CD14-positive monocyte (primary cell): Measurements from ENCODE around the gene ARL13A. TPM values are rescaled to one million over a fixed set of nuclear protein-coding genes. Genes with fewer than 3 reads are reported as not detected.
A peak's percentile ranks its signal among the peaks of the same experiment; 100 is the strongest.

Source experiments
- DNase-seq, 3 donors: peaks; one replicate each; pipeline ENCODE4 v3.0.0-alpha.2; 2011 to 2022
- H2AFZ ChIP-seq: 2 replicates; pipeline ENCODE4 v1.6.0; 2012; ENCODE audit warnings: mild to moderate bottlenecking, low read depth, low read length, inconsistent platforms; ENCODE audit not compliant: insufficient read depth, poor library complexity, severe bottlenecking
- H3K27ac ChIP-seq, 2 donors: 1 replicate in 1 of 2; 2 replicates in 1 of 2; pipeline ENCODE4 v1.5.1; 2012 to 2013; ENCODE audit warnings: low read length in 2 of 2, control low read depth in 1 of 2, inconsistent platforms in 1 of 2, low read depth in 1 of 2, mild to moderate bottlenecking in 1 of 2
- H3K27me3 ChIP-seq, 2 donors: one replicate each; pipeline versions ENCODE4 v1.6.0 to v1.6.1; 2011 to 2013; ENCODE audit warnings: low read length in 2 of 2; ENCODE audit not compliant: control insufficient read depth in 2 of 2, insufficient read depth in 2 of 2
- H3K36me3 ChIP-seq, 2 donors: replicated peaks in 1 of 2; 1 replicate in 1 of 2; 2 replicates in 1 of 2; pipeline versions ENCODE4 v1.5.1 to v1.6.1; 2012 to 2013; ENCODE audit warnings: low read length in 2 of 2, control low read depth in 1 of 2, inconsistent platforms in 1 of 2, mild to moderate bottlenecking in 1 of 2; ENCODE audit not compliant: insufficient read depth in 2 of 2, control insufficient read depth in 1 of 2
- H3K4me1 ChIP-seq, 2 donors: 1 replicate in 1 of 2; 2 replicates in 1 of 2; pipeline versions ENCODE4 v1.5.1 to v1.6.1; 2012 to 2013; ENCODE audit warnings: low read length in 2 of 2, control low read depth in 1 of 2, inconsistent platforms in 1 of 2, mild to moderate bottlenecking in 1 of 2, moderate library complexity in 1 of 2; ENCODE audit not compliant: insufficient read depth in 2 of 2, control insufficient read depth in 1 of 2
- H3K4me2 ChIP-seq: replicated peaks from 2 replicates; pipeline ENCODE3; 2012; ENCODE audit warnings: low read length, moderate library complexity, mild to moderate bottlenecking; ENCODE audit not compliant: poor library complexity, severe bottlenecking; ENCODE audit errors: extremely low read depth
- H3K4me3 ChIP-seq, 3 experiments: fragments of 200-600 bp in 1 of 3; sonication (generic) in 1 of 3; replicated peaks in 1 of 3; 1 replicate in 2 of 3; 2 replicates in 1 of 3; pipeline ENCODE4 v1.5.1; 2011 to 2013; ENCODE audit warnings: low read length in 3 of 3, mild to moderate bottlenecking in 3 of 3, control low read depth in 2 of 3, low read depth in 2 of 3, inconsistent platforms in 1 of 3, moderate library complexity in 1 of 3
- H3K79me2 ChIP-seq: 2 replicates; pipeline ENCODE4 v1.6.0; 2012; ENCODE audit warnings: mild to moderate bottlenecking, control low read depth, inconsistent platforms, low read length, moderate library complexity; ENCODE audit not compliant: insufficient read depth
- H3K9ac ChIP-seq: 2 replicates; pipeline ENCODE4 v1.6.0; 2017; ENCODE audit warnings: low read length, mild to moderate bottlenecking; ENCODE audit not compliant: insufficient read depth, poor library complexity, severe bottlenecking
- H3K9me3 ChIP-seq, 2 donors: replicated peaks in 1 of 2; 1 replicate in 1 of 2; 2 replicates in 1 of 2; pipeline versions ENCODE4 v1.5.1 to v1.6.1; 2012 to 2013; ENCODE audit warnings: low read length in 2 of 2, control low read depth in 1 of 2; ENCODE audit not compliant: control insufficient read depth in 1 of 2, insufficient read depth in 1 of 2
- H4K20me1 ChIP-seq: 2 replicates; pipeline ENCODE4 v1.6.0; 2012; ENCODE audit warnings: mild to moderate bottlenecking, low read length, control low read depth, moderate library complexity; ENCODE audit not compliant: insufficient read depth
- H3K27ac Mint-ChIP-seq, 7 donors: one replicate each; pipeline ENCODE4 v1.8.0; 2020; ENCODE audit warnings: mild to moderate bottlenecking in 7 of 7, mixed read lengths in 7 of 7, moderate library complexity in 6 of 7, inconsistent platforms in 2 of 7
- H3K27me3 Mint-ChIP-seq, 3 donors: one replicate each; pipeline ENCODE4 v1.8.0; 2021 to 2022; ENCODE audit warnings: low read depth in 3 of 3, mild to moderate bottlenecking in 3 of 3, mixed read lengths in 3 of 3, moderate library complexity in 3 of 3, inconsistent platforms in 1 of 3
- H3K36me3 Mint-ChIP-seq, 2 donors: one replicate each; pipeline ENCODE4 v1.8.0; 2020; ENCODE audit warnings: mixed read lengths in 2 of 2, inconsistent platforms in 1 of 2, mild to moderate bottlenecking in 1 of 2
- H3K4me1 Mint-ChIP-seq: one replicate; pipeline ENCODE4 v1.8.0; 2020; ENCODE audit warnings: mild to moderate bottlenecking, mixed read lengths
- H3K4me3 Mint-ChIP-seq, 2 donors: one replicate each; pipeline ENCODE4 v1.8.0; 2020; ENCODE audit warnings: mild to moderate bottlenecking in 2 of 2, mixed read lengths in 2 of 2, moderate library complexity in 1 of 2
- H3K9me3 Mint-ChIP-seq, 7 donors: one replicate each; pipeline ENCODE4 v1.8.0; 2020 to 2022; ENCODE audit warnings: mixed read lengths in 7 of 7, mild to moderate bottlenecking in 6 of 7, moderate library complexity in 6 of 7, inconsistent platforms in 2 of 7
- WGBS: methylation state at CpG from one replicate; pipeline ENCODE4 v1.1.5; 2013; ENCODE audit warnings: missing lambda C conversion rate; ENCODE audit not compliant: insufficient coverage; 5-methylcytosine and 5-hydroxymethylcytosine counted together
- intact Hi-C, 2 donors: fragments of 100-400 bp; cut with micrococcal nuclease; formaldehyde crosslinking; loops; one replicate each; pipeline versions ENCODE4 v1.15.0 to v1.15.1; 2023
- polyA plus RNA-seq, 3 donors: library from polyadenylated mRNA; depleted of rRNA in 1 of 3; unstranded in 2 of 3; stranded (reverse) in 1 of 3; fragments of 300-500 nt in 2 of 3; fragments of >200 nt in 1 of 3; fragmentation: Illumina TruSeq in 2 of 3; gene quantifications; 1 replicate in 2 of 3; 2 replicates in 1 of 3; pipeline ENCODE4 v1.2.3, GENCODE V29; 2012 to 2021
- TF ChIP-seq, protein P1 (sequence below): fragments of 200-600 bp; IDR thresholded peaks from one replicate; pipeline ENCODE4 v1.8.0; 2022; ENCODE audit warnings: antibody characterized with exemption, mild to moderate bottlenecking

ARL13A gene
- polyA plus RNA-seq, 3 donors = not detected

DNA sequence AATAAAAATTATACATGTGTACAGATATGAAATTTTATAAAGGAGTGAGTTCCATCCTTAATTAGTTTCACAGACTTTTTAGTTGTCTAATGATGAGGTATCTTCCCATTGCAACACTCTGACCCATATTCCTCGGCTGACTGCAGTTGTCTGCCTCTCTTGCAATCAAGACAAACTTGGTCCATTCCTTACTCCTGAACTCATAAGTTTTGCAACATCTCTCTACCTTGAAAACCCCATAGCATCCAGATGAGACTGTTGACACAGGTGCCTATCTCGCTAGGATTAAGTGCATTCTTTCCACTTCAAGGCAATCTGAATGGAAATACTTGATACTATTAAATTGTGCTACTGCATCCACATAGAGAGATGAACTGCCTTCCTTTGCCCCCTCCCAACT is 43.1 kb upstream of the ARL13A start:
- Histone ChIP-seq H3K4me1 (no peaks in the 10 kb centered on the region), H3K27ac (no peak overlapping the region), H2AFZ (no peak overlapping the region), H3K4me2 (no peak overlapping the region), H3K36me3 (no peaks in the 10 kb centered on the region), H3K9me3 (no peaks in the 10 kb centered on the region), H3K9ac (no peak overlapping the region), H3K4me3 (no peak overlapping the region), H4K20me1 (no peaks in the 10 kb centered on the region), H3K27me3 (peaks cover 5 to 26% of the 10 kb centered on the region in 2 donors), H3K79me2 (no peaks in the 10 kb centered on the region)
- TF ChIP-seq, protein P1, sequence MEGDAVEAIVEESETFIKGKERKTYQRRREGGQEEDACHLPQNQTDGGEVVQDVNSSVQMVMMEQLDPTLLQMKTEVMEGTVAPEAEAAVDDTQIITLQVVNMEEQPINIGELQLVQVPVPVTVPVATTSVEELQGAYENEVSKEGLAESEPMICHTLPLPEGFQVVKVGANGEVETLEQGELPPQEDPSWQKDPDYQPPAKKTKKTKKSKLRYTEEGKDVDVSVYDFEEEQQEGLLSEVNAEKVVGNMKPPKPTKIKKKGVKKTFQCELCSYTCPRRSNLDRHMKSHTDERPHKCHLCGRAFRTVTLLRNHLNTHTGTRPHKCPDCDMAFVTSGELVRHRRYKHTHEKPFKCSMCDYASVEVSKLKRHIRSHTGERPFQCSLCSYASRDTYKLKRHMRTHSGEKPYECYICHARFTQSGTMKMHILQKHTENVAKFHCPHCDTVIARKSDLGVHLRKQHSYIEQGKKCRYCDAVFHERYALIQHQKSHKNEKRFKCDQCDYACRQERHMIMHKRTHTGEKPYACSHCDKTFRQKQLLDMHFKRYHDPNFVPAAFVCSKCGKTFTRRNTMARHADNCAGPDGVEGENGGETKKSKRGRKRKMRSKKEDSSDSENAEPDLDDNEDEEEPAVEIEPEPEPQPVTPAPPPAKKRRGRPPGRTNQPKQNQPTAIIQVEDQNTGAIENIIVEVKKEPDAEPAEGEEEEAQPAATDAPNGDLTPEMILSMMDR = no peak
- no peak for DNase-seq
- no peak overlapping the region for H3K27ac Mint-ChIP-seq
- intact Hi-C loops = no loop called here
- H3K9me3 Mint-ChIP-seq = peaks cover 2 to 17% (median 4%) of the 10 kb centered on the region in 7 donors
- no peaks in the 10 kb centered on the region for H3K36me3 Mint-ChIP-seq
- H3K4me1 Mint-ChIP-seq = peaks cover 5% of the 10 kb centered on the region
- peaks cover 24 to 31% (median 28%) of the 10 kb centered on the region in 3 donors for H3K27me3 Mint-ChIP-seq
- no peak overlapping the region for H3K4me3 Mint-ChIP-seq
- WGBS = no CpG with 5 or more reads among the region's 2 CpGs

DNA sequence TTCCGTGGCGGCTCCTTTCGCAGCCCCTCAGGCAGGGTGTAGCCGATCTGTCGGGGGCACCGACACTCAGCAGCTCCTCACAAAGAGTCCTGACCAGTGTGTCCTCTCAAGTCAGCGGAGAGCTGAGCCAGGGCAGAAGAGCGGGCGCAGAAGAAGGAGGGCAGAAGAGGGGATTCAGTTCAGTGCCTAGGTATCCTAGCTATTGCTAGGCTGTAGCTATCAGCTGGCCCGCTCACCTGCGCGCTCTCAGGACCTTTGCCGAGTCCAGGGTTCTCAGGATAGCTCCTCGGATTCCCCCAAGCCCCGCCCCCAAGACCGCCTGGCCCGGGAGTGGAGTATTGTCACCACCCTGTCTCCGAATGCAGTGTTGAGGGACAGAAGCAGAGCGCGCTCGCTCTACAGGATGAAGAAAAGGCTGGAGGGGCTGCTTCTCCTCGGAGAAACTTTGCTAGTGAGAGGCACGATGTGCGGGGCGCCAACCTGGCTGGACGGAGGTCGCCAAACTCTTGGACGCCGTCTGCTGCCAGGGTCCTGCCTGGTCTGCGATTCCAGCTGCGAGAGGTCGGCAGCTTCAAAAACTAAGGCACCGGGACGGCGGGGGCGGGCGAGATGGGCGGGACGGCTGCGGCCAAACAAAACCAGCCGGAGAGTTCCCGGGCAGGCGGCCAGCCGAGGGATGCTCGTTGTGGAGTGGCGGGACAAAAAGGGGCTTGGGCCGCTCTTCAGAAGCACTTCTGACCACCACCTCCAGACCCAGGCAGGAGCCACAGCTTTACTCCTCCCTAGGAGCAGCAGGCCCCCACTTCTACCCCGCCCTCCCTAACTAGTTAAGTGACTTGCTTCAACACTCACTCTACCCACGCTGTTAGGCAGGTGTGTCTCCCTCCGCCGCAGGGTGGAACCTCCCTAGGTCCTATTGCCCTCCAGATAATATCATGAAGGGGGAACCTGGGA is 40.6 kb upstream of the ARL13A start, which contains the start of gene XKRX:
XKRX (minus strand) TSS at position 258 of the 954 bp plus-strand sequence. CDS start 613 bp downstream, outside the sequence.
- peaks cover 26 to 31% (median 28%) of the 10 kb centered on the region in 3 donors for H3K27me3 Mint-ChIP-seq
- peaks cover 5% of the 10 kb centered on the region for H3K4me1 Mint-ChIP-seq
- H3K9me3 Mint-ChIP-seq = peaks cover 4 to 25% (median 8%) of the 10 kb centered on the region in 7 donors
- TF ChIP-seq, protein P1 = no peak
- no peaks in the 10 kb centered on the region for H3K36me3 Mint-ChIP-seq
- Histone ChIP-seq H3K4me1 (no peaks in the 10 kb centered on the region), H4K20me1 (no peaks in the 10 kb centered on the region), H3K4me3 (peak within 1 kb of the TSS in 1 of 3 experiments; percentile 5), H2AFZ (peak within 1 kb of the TSS; percentile 13), H3K27ac (no peak within 1 kb of the TSS), H3K79me2 (no peaks in the 10 kb centered on the region), H3K27me3 (peaks cover 5 to 26% of the 10 kb centered on the region in 2 donors), H3K9ac (no peak within 1 kb of the TSS), H3K9me3 (no peaks in the 10 kb centered on the region), H3K36me3 (no peaks in the 10 kb centered on the region), H3K4me2 (peak within 1 kb of the TSS; percentile 19)
- peak within 1 kb of the TSS; percentile 62 to 83 for H3K4me3 Mint-ChIP-seq
- no peak within 1 kb of the TSS for H3K27ac Mint-ChIP-seq
- no peak for DNase-seq
- intact Hi-C loops = no loop called here
- 5% methylated on average over 11 of the region's 51 CpGs for WGBS
